ENCODE measurements around the gene ERGIC1. TPM values are rescaled to one million over a fixed set of nuclear protein-coding genes. Genes with fewer than 3 reads are reported as not detected.

Gene ERGIC1
- total and polyA plus RNA-seq, 2 of the 13 experiments (the other 11 are each of a cell fraction or from before 2014, with no cell fraction given) = 78.5 to 184 TPM

DNA sequence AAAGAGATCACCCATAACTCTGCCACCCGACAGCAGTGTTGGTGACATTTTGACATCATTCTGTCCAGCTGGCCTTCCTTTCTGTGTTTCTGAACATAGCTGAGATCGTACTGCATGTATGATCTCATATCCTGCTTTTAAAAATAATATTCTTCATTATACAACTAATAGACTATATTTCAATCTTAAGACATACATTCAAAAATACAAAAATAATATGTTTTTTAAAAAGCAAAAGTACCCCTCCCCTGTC, 77.5 kb downstream of the ERGIC1 start:
- POLR2A ChIA-PET = no interaction called here
- Histone ChIP-seq H3K9ac (ENCODE audit: insufficient read depth, low read depth, low read length) (no peak overlapping the region), H2AFZ (ENCODE audit: low read length) (no peak overlapping the region), H3K9me3 (ENCODE audit: low read length) (no peaks in the 10 kb centered on the region), H3K79me2 (ENCODE audit: insufficient read depth, low read length) (no peaks in the 10 kb centered on the region), H3K27me3 (ENCODE audit: control insufficient read depth in 1 of 2, insufficient read depth in 2 of 2, low read length in 2 of 2) (no peaks in the 10 kb centered on the region), H3K36me3 (replicated peaks in 1 of 2; ENCODE audit: control insufficient read depth in 1 of 2, insufficient read depth in 2 of 2, low read length in 2 of 2) (peaks cover 23 to 58% of the 10 kb centered on the region in 2 experiments; a peak in 4 of 5 replicates), H3K27ac (ENCODE audit: extremely low read length, insufficient read depth, low read length) (no peak overlapping the region), H3K4me3 (replicated peaks in 1 of 3; ENCODE audit: insufficient read depth in 1 of 3, low read depth in 2 of 3, low read length in 3 of 3) (no peak overlapping the region), H4K20me1 (ENCODE audit: insufficient read depth, low read length) (no peaks in the 10 kb centered on the region), H3K4me1 (ENCODE audit: insufficient read depth, low read length) (no peaks in the 10 kb centered on the region), H3K4me2 (ENCODE audit: low read depth, low read length) (no peak overlapping the region)
- CTCF ChIA-PET (ENCODE audit: low intra/inter-chr PET ratio, low total read pairs) = interaction anchor here (1.4 to 1.9 kb wide), 2 partner anchors 197 to 199 kb away, joined by 5 to 10 read pairs; no protein-coding TSS in a partner anchor
- FAIRE-seq = no peak
- TF ChIP-seq, protein P1, sequence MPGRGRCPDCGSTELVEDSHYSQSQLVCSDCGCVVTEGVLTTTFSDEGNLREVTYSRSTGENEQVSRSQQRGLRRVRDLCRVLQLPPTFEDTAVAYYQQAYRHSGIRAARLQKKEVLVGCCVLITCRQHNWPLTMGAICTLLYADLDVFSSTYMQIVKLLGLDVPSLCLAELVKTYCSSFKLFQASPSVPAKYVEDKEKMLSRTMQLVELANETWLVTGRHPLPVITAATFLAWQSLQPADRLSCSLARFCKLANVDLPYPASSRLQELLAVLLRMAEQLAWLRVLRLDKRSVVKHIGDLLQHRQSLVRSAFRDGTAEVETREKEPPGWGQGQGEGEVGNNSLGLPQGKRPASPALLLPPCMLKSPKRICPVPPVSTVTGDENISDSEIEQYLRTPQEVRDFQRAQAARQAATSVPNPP (CRISPR knock-in tag; IDR thresholded peaks at IDR 0.05) = no peak
- TF ChIP-seq, protein P2, sequence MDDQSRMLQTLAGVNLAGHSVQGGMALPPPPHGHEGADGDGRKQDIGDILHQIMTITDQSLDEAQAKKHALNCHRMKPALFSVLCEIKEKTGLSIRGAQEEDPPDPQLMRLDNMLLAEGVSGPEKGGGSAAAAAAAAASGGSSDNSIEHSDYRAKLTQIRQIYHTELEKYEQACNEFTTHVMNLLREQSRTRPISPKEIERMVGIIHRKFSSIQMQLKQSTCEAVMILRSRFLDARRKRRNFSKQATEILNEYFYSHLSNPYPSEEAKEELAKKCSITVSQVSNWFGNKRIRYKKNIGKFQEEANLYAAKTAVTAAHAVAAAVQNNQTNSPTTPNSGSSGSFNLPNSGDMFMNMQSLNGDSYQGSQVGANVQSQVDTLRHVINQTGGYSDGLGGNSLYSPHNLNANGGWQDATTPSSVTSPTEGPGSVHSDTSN (CRISPR knock-in tag; IDR thresholded peaks at IDR 0.05; ENCODE audit: borderline replicate concordance) = no peak
- TF ChIP-seq NFKBIZ (CRISPR knock-in tag; IDR thresholded peaks at IDR 0.05) (no peak), ZNF724P (CRISPR knock-in tag; IDR thresholded peaks at IDR 0.05; ENCODE audit: borderline replicate concordance) (no peak), ZNF879 (CRISPR knock-in tag; IDR thresholded peaks at IDR 0.05) (no peak), SRF (IDR thresholded peaks at IDR 0.05; ENCODE audit: low read depth, low read length) (no peak), HDAC6 (IDR thresholded peaks at IDR 0.05; ENCODE audit: low read depth, low read length) (no peak), TP53 (CRISPR knock-in tag; conservative IDR thresholded peaks at IDR 0.05) (no peak), ZSCAN21 (CRISPR knock-in tag; IDR thresholded peaks at IDR 0.05; ENCODE audit: borderline replicate concordance) (no peak)
- TF ChIP-seq, protein P3, sequence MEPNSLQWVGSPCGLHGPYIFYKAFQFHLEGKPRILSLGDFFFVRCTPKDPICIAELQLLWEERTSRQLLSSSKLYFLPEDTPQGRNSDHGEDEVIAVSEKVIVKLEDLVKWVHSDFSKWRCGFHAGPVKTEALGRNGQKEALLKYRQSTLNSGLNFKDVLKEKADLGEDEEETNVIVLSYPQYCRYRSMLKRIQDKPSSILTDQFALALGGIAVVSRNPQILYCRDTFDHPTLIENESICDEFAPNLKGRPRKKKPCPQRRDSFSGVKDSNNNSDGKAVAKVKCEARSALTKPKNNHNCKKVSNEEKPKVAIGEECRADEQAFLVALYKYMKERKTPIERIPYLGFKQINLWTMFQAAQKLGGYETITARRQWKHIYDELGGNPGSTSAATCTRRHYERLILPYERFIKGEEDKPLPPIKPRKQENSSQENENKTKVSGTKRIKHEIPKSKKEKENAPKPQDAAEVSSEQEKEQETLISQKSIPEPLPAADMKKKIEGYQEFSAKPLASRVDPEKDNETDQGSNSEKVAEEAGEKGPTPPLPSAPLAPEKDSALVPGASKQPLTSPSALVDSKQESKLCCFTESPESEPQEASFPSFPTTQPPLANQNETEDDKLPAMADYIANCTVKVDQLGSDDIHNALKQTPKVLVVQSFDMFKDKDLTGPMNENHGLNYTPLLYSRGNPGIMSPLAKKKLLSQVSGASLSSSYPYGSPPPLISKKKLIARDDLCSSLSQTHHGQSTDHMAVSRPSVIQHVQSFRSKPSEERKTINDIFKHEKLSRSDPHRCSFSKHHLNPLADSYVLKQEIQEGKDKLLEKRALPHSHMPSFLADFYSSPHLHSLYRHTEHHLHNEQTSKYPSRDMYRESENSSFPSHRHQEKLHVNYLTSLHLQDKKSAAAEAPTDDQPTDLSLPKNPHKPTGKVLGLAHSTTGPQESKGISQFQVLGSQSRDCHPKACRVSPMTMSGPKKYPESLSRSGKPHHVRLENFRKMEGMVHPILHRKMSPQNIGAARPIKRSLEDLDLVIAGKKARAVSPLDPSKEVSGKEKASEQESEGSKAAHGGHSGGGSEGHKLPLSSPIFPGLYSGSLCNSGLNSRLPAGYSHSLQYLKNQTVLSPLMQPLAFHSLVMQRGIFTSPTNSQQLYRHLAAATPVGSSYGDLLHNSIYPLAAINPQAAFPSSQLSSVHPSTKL (CRISPR knock-in tag; IDR thresholded peaks at IDR 0.05) = no peak
- TF ChIP-seq, protein P4, sequence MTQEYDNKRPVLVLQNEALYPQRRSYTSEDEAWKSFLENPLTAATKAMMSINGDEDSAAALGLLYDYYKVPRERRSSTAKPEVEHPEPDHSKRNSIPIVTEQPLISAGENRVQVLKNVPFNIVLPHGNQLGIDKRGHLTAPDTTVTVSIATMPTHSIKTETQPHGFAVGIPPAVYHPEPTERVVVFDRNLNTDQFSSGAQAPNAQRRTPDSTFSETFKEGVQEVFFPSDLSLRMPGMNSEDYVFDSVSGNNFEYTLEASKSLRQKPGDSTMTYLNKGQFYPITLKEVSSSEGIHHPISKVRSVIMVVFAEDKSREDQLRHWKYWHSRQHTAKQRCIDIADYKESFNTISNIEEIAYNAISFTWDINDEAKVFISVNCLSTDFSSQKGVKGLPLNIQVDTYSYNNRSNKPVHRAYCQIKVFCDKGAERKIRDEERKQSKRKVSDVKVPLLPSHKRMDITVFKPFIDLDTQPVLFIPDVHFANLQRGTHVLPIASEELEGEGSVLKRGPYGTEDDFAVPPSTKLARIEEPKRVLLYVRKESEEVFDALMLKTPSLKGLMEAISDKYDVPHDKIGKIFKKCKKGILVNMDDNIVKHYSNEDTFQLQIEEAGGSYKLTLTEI (CRISPR knock-in tag; conservative IDR thresholded peaks at IDR 0.05) = no peak
- ATAC-seq = no peak
- WGBS (ENCODE audit: low lambda C conversion rate) = 100% methylated on average over 2 of the region's 2 CpGs
- no peak for DNase-seq (ENCODE audit: low spot score)
- BruUV-seq (replicated peaks) = no TSS peak
- in situ Hi-C loops (cut with HindIII; ENCODE audit: extremely low pct_ligation_motif_present, low pct_unique_long_range_greater_than_20kb) (no loop called here), intact Hi-C loops (cut with micrococcal nuclease; ENCODE audit: unreplicated experiment) (no loop called here)
